Measurements from ENCODE around the gene SDK2.

SDK2 gene

GRCh38 chr17:73343739-73344454 lies 300.3 kb downstream of the SDK2 start:
- no peak for DNase-seq (ENCODE audit: low read depth)
- TF ChIP-seq, protein P1, sequence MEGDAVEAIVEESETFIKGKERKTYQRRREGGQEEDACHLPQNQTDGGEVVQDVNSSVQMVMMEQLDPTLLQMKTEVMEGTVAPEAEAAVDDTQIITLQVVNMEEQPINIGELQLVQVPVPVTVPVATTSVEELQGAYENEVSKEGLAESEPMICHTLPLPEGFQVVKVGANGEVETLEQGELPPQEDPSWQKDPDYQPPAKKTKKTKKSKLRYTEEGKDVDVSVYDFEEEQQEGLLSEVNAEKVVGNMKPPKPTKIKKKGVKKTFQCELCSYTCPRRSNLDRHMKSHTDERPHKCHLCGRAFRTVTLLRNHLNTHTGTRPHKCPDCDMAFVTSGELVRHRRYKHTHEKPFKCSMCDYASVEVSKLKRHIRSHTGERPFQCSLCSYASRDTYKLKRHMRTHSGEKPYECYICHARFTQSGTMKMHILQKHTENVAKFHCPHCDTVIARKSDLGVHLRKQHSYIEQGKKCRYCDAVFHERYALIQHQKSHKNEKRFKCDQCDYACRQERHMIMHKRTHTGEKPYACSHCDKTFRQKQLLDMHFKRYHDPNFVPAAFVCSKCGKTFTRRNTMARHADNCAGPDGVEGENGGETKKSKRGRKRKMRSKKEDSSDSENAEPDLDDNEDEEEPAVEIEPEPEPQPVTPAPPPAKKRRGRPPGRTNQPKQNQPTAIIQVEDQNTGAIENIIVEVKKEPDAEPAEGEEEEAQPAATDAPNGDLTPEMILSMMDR (conservative IDR thresholded peaks at IDR 0.05; ENCODE audit: low read depth, low read length): no peak
- no peak overlapping the region for H3K4me3 ChIP-seq (ENCODE audit: low read depth, low read length)

- peak overlapping the region; percentile 30 for H3K4me3 ChIP-seq (ENCODE audit: low read depth, low read length)
- DNase-seq (ENCODE audit: low read depth): peak; percentile 90
- TF ChIP-seq, protein P1 (conservative IDR thresholded peaks at IDR 0.05; ENCODE audit: low read depth, low read length): no peak
These were observed 301.0 kb downstream of the SDK2 start for GRCh38 chr17:73343168-73343634.

DNA sequence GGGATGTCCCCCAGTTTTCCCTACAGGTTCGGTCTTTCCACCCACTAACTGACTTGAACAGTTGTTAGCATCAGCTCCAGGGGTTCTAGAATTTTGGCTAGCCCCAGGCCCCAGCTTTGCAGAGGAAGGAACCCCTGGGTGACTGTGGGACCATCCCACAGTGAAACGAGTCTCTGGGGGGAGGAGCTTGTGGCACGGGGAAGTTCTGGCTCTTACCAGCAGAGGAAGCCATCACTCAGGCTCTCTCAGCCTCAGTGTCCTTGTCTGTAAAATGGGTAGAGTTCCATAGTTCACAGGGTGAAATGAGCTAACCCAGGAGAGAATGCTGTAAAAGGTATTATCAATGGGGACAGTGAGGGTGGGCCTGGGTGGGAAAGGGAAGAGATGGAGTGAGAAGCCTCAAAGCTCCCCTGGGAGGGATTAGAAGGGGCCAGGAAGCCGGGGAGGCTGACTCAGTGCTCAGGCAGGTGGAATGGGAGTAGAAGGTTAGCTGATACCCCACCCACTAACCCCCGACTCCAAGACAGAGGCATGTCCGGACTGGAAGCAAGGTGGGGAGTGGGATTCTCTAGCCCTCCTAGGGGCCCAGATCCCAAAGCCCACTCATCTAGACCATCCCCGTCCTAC lies 301.6 kb downstream of the SDK2 start:
- H3K4me3 ChIP-seq (ENCODE audit: low read depth, low read length): peak overlapping the region; percentile 30
- TF ChIP-seq, protein P1 (conservative IDR thresholded peaks at IDR 0.05; ENCODE audit: low read depth, low read length): peak; percentile 38
- peak; percentile 61 for DNase-seq (ENCODE audit: low read depth)

GRCh38 chr17:73342050-73342522 lies 302.2 kb downstream of the SDK2 start:
- no peak overlapping the region for H3K4me3 ChIP-seq (ENCODE audit: low read depth, low read length)

GRCh38 chr17:73341350-73342049 lies 302.7 kb downstream of the SDK2 start:
- no peak for DNase-seq (ENCODE audit: low read depth)
- TF ChIP-seq, protein P1 (conservative IDR thresholded peaks at IDR 0.05; ENCODE audit: low read depth, low read length): no peak
- no peak overlapping the region for H3K4me3 ChIP-seq (ENCODE audit: low read depth, low read length)

More at GRCh38 chr17:73342050-73342522, 302.2 kb downstream of the SDK2 start:
- TF ChIP-seq, protein P1 (conservative IDR thresholded peaks at IDR 0.05; ENCODE audit: low read depth, low read length): no peak
- DNase-seq (ENCODE audit: low read depth): peak; percentile 88

GRCh38 chr17:73340093-73340596 lies 304.1 kb downstream of the SDK2 start:
- TF ChIP-seq, protein P1 (conservative IDR thresholded peaks at IDR 0.05; ENCODE audit: low read depth, low read length): peak; percentile 49

More at GRCh38 chr17:73340093-73340596, 304.1 kb downstream of the SDK2 start:
- no peak overlapping the region for H3K4me3 ChIP-seq (ENCODE audit: low read depth, low read length)
- peak; percentile 93 for DNase-seq (ENCODE audit: low read depth)
